Spleen (tissue), 7 donors: Measurements from ENCODE around the gene MYO10.

Experiments used
- POLR2A ChIP-seq, 3 donors: fragments of 450-650 bp; IDR thresholded peaks; one replicate each; pipeline ENCODE4 v1.5.1; 2017; ENCODE audit warnings: antibody characterized with exemption in 3 of 3, mild to moderate bottlenecking in 1 of 3
- TF ChIP-seq, protein P1 (sequence below), 11 experiments: fragments of 200-600 bp in 7 of 11; fragments of 450-650 bp in 4 of 11; sonication (generic) in 4 of 11; IDR thresholded peaks in 8 of 11; conservative IDR thresholded peaks in 3 of 11; 1 replicate in 7 of 11; 2 replicates in 4 of 11; pipeline versions ENCODE4 v1.4.0 to v1.8.0; 2016 to 2021; ENCODE audit warnings: antibody characterized with exemption in 11 of 11, inconsistent platforms in 4 of 11, mild to moderate bottlenecking in 1 of 11
- donor health status: DM: no; HTN: no; CAD: no; lungs with moderate emphysema.
- donor health status: DM: no; HTN: no; CAD: no.
- donor health status: DM: no; HTN: no; CAD: no.

DNA sequence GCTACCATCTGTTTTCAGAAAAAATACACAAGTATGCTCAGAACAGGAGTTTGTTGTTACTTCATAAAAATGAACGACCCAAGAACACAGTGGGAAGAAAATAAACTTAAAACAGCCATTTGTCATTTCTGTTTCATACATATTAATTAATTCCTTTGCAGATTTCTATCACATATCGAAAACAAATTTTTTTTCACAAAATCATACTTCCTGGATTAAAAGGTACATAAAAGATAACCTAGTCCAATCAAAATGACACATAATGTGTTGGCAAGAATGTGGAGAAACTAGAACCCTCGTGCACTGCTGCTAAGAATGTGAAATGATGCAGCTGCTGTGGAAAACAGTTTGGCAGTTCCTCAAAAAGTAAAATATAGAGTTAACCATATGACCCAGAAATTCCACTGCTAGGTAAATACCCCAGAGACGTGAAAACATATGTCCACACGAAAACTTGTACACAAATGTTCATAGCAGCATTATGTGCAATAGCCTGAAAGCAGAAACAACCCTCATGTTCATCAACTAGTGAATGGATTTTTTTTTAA lies 46.0 kb downstream of the MYO10 start:
- TF ChIP-seq, protein P1, sequence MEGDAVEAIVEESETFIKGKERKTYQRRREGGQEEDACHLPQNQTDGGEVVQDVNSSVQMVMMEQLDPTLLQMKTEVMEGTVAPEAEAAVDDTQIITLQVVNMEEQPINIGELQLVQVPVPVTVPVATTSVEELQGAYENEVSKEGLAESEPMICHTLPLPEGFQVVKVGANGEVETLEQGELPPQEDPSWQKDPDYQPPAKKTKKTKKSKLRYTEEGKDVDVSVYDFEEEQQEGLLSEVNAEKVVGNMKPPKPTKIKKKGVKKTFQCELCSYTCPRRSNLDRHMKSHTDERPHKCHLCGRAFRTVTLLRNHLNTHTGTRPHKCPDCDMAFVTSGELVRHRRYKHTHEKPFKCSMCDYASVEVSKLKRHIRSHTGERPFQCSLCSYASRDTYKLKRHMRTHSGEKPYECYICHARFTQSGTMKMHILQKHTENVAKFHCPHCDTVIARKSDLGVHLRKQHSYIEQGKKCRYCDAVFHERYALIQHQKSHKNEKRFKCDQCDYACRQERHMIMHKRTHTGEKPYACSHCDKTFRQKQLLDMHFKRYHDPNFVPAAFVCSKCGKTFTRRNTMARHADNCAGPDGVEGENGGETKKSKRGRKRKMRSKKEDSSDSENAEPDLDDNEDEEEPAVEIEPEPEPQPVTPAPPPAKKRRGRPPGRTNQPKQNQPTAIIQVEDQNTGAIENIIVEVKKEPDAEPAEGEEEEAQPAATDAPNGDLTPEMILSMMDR (IDR thresholded peaks at IDR 0.05 in 8 of 11, conservative IDR thresholded peaks at IDR 0.05 in 3 of 11) = no peak
- no peak for TF ChIP-seq POLR2A (IDR thresholded peaks at IDR 0.05)
